ENCODE results near the gene GPS1. TPM values are rescaled to one million over a fixed set of nuclear protein-coding genes. Genes with fewer than 3 reads are reported as not detected.
A peak's percentile ranks its signal among the peaks of the same experiment; 100 is the strongest.

Gene GPS1
- polyA plus RNA-seq, 1 experiment, result 131 TPM

DNA sequence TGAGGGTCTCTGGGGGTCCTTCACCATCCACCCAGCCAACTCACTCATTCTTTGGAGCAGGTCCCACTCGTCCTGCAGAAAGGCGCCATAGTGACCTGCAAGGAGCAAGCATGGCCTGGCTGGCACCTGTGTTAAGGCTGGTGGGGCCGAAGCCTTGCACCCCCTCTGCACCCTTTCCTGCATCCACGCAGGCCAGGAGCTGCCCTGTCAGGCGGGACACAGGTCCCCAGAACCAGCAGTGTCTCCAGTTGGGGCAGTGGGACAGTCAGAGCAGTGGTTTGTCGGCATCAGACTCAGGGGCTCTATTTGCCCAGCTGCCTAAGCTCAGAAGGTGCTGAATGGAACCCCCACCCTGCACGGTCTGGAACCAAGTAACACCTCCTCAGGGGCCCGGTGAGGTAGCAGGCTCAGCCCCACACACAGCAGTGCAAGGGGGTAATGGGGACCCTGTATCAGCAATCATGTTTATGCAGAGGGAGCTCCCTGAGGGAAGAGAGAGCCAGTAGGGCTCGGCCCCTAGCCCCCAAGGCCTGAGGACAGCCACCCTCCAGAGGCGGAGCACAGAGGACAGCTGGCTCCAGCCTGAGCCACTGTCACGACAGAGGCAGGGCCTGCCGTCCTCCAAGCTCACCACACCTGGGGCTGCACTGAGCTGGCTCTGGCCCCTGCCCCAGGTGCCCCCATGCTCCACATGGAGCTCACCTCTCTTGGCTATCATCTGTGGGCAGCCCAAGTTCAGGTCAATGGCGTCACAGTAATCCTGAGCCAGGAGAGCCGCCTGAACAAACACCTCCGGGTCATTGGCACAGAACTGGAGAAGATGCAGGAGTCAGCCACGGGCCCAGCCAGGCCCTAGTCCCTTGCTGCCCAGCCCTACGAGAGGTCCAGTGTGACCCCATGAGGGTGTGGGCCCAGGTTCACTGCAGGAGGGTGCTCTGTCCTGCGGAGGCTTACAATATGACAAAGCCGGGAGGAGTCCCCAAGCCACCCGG, 12.0 kb downstream of the GPS1 start:
- Histone ChIP-seq H3K4me3 (ENCODE audit: low read depth, low read length) (no peak overlapping the region), H3K36me3 (ENCODE audit: control insufficient read depth, insufficient read depth, low read length) (peaks cover 37% of the 10 kb centered on the region), H3K27me3 (ENCODE audit: control insufficient read depth, insufficient read depth, low read length) (no peaks in the 10 kb centered on the region)
- DNase-seq (ENCODE audit: low read depth), result no peak
- POLR2A ChIA-PET, result no interaction called here
- TF ChIP-seq, protein P1, sequence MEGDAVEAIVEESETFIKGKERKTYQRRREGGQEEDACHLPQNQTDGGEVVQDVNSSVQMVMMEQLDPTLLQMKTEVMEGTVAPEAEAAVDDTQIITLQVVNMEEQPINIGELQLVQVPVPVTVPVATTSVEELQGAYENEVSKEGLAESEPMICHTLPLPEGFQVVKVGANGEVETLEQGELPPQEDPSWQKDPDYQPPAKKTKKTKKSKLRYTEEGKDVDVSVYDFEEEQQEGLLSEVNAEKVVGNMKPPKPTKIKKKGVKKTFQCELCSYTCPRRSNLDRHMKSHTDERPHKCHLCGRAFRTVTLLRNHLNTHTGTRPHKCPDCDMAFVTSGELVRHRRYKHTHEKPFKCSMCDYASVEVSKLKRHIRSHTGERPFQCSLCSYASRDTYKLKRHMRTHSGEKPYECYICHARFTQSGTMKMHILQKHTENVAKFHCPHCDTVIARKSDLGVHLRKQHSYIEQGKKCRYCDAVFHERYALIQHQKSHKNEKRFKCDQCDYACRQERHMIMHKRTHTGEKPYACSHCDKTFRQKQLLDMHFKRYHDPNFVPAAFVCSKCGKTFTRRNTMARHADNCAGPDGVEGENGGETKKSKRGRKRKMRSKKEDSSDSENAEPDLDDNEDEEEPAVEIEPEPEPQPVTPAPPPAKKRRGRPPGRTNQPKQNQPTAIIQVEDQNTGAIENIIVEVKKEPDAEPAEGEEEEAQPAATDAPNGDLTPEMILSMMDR (IDR thresholded peaks at IDR 0.05; ENCODE audit: insufficient read depth, low read depth, low read length), result no peak
- CTCF ChIA-PET, result interaction anchor here (1.5 kb wide), 1 partner anchor 27 kb away, joined by 3 read pairs; no protein-coding TSS in a partner anchor

DNA sequence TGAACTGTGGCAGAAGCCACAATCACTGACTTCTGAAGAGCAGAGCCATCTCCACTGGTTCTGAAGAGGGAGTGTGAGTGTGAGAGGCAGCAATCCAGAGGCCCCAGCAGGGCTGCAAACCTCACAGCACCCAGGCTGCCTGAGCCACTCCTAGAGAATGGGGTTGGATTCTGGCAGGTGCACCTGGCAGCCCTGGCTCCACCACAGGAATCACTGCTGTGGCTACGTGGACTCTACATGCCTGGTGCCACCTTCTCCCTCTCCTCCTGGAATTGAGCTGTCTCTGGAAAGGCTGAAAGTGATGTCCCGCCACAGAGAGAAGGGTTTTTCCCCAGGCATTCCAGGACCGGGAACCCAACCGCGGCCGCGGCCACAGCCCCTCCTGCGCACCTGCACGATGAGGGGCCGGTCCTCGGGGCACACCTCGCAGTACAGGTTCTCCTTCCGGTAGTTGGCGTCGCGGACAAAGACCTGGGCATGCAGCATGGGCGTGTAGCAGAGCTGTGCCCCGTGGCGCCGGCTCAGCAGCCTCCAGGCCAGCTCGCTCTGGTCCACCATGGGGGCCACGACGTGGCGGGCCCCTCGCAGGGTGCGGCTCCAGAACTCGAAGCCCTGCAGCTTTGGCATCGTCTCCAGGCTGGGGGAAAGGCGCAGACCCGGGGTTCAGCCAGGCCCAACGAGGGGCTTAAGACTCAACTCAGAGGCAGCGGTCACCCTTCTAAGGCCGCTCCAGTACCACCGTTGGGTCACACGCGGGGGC, 12.9 kb downstream of the GPS1 start:
- DNase-seq (ENCODE audit: low read depth), result no peak
- POLR2A ChIA-PET, result no interaction called here
- Histone ChIP-seq H3K36me3 (ENCODE audit: control insufficient read depth, insufficient read depth, low read length) (peaks cover 30% of the 10 kb centered on the region), H3K4me3 (ENCODE audit: low read depth, low read length) (peak overlapping the region; percentile 90), H3K27me3 (ENCODE audit: control insufficient read depth, insufficient read depth, low read length) (no peaks in the 10 kb centered on the region)
- TF ChIP-seq, protein P1 (IDR thresholded peaks at IDR 0.05; ENCODE audit: insufficient read depth, low read depth, low read length), result no peak
- CTCF ChIA-PET, result interaction anchor here (0.8 to 1.5 kb wide), 2 partner anchors 28 to 90 kb away, joined by 3 read pairs; no protein-coding TSS in a partner anchor

DNA sequence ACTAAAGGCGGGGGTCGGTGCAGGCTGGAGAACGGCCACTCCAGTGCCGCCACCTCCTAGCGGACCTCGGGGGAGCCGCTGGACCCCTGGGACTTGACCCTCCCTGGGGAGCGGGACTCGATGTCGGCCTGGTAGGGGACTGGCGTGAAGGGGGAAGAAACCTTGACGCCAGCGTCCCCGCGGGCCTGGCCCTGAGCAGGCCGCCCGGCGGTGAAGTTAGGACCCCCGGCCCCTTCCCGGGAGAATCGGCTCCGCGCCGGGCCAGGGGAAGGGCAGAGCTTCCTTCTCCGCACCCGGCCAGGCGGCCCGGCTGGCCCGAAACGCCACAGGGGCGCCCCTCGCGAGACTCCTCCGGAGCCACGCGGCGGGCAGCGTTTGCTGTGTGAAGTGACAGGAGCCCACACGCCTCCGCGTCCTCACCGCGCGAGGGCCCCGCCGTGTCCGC, 13.5 kb downstream of the GPS1 start:
- Histone ChIP-seq H3K36me3 (ENCODE audit: control insufficient read depth, insufficient read depth, low read length) (peaks cover 27% of the 10 kb centered on the region), H3K27me3 (ENCODE audit: control insufficient read depth, insufficient read depth, low read length) (no peaks in the 10 kb centered on the region), H3K4me3 (ENCODE audit: low read depth, low read length) (peak overlapping the region; percentile 90)
- CTCF ChIA-PET, result interaction anchor here (0.6 to 1.5 kb wide), 3 partner anchors 12 to 89 kb away, joined by 3 read pairs; no protein-coding TSS in a partner anchor
- no peak for DNase-seq (ENCODE audit: low read depth)
- POLR2A ChIA-PET, result no interaction called here
- TF ChIP-seq, protein P1 (IDR thresholded peaks at IDR 0.05; ENCODE audit: insufficient read depth, low read depth, low read length), result no peak

DNA sequence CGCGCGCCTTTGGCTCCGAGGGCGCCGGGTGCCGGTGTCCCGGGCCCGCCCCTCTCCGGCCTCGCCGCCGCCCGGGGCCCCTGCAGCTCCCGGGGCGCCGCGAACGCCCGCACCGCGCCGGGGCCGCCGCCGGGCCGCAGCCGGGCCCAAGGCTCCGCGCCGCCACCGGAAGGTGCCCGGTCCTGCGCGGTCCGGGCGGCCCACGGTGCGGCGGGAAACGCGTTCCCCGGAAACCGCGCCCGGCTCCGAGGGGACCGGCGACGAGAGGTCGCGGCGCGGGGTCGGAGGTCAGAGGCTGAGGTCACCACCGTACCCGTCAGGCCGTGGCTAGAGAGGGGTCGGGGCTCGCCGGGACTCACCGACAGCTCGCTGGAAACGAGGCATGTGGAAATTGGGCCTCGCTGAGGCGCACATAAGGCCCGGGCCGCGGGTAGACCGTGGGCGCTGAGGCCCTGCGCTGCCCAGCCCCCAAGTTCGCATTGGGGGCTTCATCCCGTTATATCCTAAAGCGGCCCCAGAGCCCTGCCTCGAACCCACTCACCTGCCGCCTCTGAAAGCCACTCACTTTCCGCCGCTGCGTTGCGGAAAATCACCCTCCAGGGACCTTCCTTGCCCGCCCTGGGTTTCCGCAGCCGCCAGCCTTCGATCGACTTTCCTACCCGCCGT, 14.1 kb downstream of the GPS1 start, which contains the start of gene DUS1L:
Gene DUS1L, minus strand, starts transcription at position 167 of the 666 bp plus-strand sequence. CDS start 745 bp downstream, outside the sequence.
- no peak for DNase-seq (ENCODE audit: low read depth)
- CTCF ChIA-PET, result interaction anchor here (0.6 to 1.0 kb wide), 2 partner anchors 13 to 35 kb away, joined by 3 to 4 read pairs; partner anchors contain the start of gene RAC3
- POLR2A ChIA-PET, result no interaction called here
- TF ChIP-seq, protein P1 (IDR thresholded peaks at IDR 0.05; ENCODE audit: insufficient read depth, low read depth, low read length), result no peak
- Histone ChIP-seq H3K27me3 (ENCODE audit: control insufficient read depth, insufficient read depth, low read length) (no peaks in the 10 kb centered on the region), H3K4me3 (ENCODE audit: low read depth, low read length) (peak within 1 kb of the TSS; percentile 90), H3K36me3 (ENCODE audit: control insufficient read depth, insufficient read depth, low read length) (peaks cover 22% of the 10 kb centered on the region)

All from BJ (cell line).